NAMALWA (cell line): ENCODE data around the gene PTRHD1.
"Not testable (repeated sequence)": the region's sequence is repeated elsewhere in the genome, so short reads cannot be mapped to it uniquely, and the experiment has no call there.

Experiments
- DNase-seq: peaks from one replicate; pipeline ENCODE4 v3.0.0-alpha.2; 2015; ENCODE audit warnings: low spot score

The PTRHD1 gene

GRCh38 chr2:24792874-24793760, at the start of gene PTRHD1, which contains the start of gene CENPO:
Gene PTRHD1, minus strand, starts transcription at chr2:24793391. Its CDS starts 14 bp downstream, at chr2:24793377.
Gene CENPO, plus strand, starts transcription at chr2:24793425. Its CDS starts 495 bp downstream, at chr2:24793920.
- DNase-seq, result peak; percentile 97

GRCh38 chr2:24842081-24843050, 49.2 kb upstream of the PTRHD1 start:
- DNase-seq, result no peak

GRCh38 chr2:24840962-24841945, 48.1 kb upstream of the PTRHD1 start:
- no peak for DNase-seq

DNA sequence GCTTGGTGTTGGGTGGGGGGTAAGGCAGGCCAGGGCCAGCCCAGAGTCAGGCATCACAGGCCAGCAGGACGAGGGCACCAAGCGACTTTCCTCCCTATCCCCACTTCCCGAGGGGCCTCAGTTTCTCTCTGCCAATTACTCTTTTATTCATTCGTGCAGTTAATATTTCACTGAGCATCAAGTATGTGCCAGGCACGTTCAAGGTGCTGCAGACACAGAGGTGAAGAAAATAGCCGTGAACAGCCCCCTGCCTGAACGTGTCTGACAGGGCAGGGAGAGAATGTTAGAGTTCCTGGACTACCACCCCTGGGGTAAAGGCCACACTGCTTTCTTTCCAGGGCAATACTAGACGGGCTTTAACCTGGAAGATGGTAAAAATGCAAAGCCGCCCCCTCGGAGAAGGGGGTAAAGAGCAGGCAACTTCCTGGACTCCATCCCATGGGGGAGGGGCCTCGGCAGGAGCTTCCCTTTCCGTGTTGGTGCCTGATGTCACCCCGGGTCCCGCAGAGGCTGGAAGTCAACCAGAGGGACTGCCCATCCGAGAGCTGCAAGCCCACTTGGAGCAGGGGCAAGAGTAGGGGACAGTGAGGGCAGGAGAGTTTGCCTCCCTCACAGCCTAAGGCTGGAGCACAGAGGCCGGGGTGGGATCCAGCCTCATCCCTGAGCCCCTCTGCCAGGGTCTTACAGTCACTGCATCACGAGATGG, 47.1 kb upstream of the PTRHD1 start:
- DNase-seq, result no peak

DNA sequence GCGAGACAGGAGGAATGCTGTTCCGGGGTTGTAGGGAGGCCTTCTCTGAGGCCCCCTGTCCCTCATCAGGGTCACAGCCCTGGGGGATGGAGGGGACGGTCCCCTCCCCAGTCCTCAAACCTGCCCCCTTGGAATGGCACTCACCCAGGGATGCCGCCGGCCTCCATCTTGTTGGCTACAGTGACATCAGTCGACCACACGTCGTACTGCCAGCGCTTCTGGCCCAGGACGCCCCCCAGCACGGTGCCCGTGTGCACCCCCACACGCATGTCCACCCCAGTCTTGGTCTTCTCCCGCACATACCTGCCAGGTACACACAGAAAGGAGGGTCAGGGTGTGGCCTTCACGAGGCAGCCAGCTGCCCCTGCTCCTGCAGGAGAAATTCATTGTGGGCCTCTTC, 46.5 kb upstream of the PTRHD1 start:
- DNase-seq, result no peak

DNA sequence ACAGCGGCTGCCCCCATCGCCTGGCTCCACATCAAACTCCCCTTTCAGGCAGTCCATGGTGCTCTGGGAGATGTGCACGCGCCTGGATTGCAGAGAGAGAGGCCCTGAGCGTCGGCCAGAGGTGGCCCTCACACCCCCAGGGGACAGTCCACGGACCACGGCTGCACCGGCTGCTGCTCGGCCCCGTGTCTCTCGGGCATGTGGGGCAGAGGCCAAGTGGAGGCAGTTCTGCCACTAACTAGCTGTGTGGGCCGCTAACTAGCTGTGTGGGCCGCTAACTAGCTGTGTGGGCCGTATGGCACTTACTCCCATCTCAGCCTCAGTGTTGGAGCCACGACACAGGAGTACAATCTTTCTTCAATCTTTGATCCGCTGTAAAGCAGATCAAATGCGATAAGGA, 45.4 kb upstream of the PTRHD1 start:
- DNase-seq, result no peak

DNA sequence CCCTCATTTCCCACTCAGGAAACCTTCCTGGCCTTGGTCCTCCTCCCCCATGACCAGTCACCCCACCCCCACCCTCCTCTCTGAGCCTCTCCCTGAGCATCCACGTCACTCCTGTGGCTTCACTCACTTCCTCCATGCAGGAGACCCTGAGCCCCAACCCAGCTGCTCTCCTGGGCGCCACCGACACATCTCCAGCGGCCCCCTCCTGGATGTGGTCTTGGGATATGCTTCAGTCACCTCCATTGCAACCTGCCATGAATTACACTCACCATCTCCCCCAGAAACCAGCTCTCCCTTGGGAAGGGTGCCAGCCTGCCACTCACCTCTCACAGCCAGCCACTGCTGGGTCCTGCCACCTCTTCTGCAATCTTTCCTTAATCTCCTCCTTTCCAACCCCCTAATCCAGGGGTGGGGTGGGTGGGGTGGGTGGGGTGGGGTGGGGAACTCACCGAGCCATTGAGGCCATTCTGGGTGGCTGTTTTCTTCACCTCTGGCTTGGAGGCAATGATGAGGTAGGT, 44.9 kb upstream of the PTRHD1 start:
- DNase-seq, result no peak

DNA sequence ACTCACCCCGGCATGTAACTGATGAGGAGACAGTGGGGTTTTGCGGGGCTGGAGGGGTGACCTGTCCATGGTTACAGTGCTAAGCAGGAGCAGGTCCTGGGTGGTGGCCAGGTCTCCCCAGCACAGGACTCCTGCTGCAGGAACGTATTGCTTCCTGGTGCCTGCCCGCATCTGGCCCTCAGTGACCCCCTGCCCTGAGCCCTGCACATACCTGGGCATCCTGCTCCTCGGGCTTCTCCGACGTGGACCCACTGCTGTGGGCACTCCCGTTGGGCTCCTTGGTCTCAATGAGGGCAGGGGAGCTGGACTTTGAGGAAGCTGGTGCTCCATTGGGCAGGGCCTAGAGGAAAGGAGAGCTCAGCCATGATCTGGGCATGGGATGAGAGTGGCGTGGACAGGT, 43.5 kb upstream of the PTRHD1 start:
- no peak for DNase-seq

GRCh38 chr2:24836206-24836605, 43.0 kb upstream of the PTRHD1 start:
- no peak for DNase-seq

- not testable (repeated sequence) for DNase-seq
These were observed 42.2 kb upstream of the PTRHD1 start for GRCh38 chr2:24835411-24835810.

DNA sequence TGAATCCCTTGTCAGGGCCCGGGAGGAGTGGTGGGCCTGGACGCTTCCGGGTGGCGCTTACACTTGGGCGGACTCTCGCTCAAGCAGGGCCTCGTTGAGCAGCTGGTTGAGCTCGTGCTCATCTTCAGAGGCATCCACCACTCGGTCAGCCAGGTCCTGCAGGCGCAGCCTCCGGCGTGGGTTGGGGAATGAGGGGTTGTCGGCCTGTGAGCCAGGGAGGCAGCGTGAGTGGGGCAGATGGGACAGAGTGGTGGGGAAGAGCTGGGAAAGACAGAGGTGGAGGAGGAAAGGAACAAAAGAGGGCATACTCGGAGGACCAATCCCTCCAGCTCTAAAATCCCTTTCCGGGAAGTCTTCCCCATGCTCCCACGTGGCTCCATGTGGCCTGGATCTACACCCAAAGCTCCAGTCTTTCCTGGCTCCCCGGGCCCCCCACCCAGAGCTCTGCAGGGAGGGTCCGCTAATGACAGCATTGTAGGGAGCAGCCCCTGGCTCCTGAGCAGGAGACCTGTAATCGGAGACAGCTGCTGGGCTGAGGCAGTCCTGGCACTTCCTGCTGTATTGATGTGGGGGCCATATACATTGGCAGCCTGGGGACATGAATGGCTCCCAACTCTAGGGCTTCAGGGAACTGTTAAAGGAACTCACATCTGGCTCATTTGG, 41.7 kb upstream of the PTRHD1 start:
- DNase-seq, result no peak

- DNase-seq, result no peak
These were observed 40.9 kb upstream of the PTRHD1 start for GRCh38 chr2:24833821-24834732.

GRCh38 chr2:24832931-24833701, 39.9 kb upstream of the PTRHD1 start:
- DNase-seq, result no peak

- DNase-seq, result no peak
These were observed 39.3 kb upstream of the PTRHD1 start for GRCh38 chr2:24832521-24832920.

DNA sequence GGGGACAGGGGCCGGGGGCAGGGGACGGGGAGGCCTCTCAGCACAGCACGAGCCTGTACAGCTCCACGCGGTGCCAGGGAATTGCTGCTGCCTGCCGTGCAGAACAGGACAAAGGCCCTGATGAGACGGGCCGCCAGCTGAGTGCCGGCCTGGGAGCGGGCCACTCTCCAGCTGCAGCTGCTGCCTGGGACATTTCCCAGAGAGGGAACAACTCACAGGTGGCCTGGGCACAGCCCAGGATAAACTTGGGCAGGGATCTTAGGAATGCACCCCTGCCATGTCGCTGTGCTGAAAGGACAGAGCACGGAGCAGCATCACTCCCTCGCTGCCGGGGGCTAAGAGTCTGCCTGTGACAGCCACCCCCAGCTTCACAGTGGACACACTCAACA, 38.9 kb upstream of the PTRHD1 start:
- no peak for DNase-seq

GRCh38 chr2:24831221-24832072, 38.3 kb upstream of the PTRHD1 start:
- no peak for DNase-seq

DNA sequence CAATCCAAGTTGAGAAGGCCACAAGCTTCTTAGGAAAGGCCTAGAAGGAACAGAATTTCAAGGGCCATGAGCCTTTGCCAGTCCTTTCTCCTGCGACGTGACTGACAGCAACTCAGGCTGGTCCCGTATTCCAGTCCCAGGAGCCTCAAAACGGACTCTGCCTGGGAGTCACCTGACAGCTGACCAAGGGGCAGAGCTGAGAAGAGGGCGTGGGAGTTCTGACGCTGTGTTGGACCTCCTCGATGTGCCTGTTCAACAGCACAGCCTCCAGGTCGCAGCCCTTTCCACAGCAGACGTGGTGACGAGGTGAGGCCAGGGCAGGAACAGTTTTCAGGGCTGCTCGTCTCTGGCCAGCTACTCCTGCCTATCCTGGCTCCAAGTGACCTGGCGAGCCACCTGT, 37.6 kb upstream of the PTRHD1 start:
- DNase-seq, result no peak
